RPMI8226 (cell line): ENCODE measurements around the gene LGALS14.
"Not testable (repeated sequence)": the region's sequence is repeated elsewhere in the genome, so short reads cannot be mapped to it uniquely, and the experiment has no call there.

ENCODE experiments used
- DNase-seq: peaks from one replicate; pipeline ENCODE4 v3.0.0-alpha.2; 2015

LGALS14 gene

DNA sequence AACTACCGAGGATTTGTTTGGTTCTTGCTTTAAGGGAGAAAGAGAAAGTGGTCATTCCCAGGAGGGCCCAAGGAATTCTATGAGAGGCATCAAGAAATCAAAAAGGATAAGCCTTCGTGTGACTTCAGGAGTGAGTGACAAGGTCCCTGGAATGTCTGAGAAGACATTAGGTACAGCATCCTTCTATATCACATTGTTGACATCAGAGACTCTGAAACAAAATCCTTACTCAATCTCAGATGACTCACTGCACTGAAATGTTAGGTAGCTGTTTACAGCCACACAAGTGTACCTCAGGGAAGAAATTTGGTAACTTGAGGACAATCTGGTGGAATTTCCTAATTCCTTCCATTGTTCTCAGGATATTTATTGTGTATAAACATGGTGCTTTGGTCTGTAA, 7.9 kb upstream of the LGALS14 start:
- DNase-seq, result no peak

DNA sequence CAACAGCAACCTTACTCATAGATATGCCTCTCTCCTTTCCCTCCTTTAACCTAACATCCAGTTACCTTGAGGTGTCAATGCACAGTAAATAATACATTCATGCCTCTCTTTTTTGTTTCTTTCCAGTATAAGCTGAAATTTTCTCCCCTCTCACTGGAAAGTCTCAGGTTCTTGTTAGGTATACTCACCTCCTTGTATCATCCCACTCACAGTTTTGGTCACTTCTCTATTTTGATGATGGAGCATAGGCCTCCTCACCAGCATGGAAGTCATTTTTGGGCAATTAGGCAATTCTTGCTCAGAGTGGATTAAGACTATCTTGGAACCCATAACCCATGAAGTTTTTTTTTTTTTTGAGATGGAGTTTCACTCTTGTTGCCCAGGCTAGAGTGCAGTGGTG, 5.7 kb upstream of the LGALS14 start:
- DNase-seq, result no peak

DNA sequence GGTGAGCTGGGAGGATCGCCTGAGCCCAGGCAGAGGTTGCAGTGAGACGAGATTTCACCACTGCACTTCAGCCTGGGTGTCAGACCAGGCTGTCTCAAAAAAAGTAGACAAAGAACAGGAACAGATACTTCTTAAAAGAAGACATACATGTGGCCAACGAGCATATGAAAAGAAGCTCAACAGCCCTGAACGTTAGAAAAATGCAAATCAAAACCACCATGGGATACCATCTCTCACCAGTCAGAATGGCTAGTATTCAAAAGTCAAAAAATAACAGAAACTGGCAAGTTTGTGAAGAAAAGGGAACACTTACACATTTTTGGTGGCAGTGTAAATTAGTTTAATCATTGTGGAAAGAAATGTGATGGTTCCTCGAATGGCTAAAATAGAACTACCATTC, 3.0 kb upstream of the LGALS14 start:
- DNase-seq, result no peak

DNA sequence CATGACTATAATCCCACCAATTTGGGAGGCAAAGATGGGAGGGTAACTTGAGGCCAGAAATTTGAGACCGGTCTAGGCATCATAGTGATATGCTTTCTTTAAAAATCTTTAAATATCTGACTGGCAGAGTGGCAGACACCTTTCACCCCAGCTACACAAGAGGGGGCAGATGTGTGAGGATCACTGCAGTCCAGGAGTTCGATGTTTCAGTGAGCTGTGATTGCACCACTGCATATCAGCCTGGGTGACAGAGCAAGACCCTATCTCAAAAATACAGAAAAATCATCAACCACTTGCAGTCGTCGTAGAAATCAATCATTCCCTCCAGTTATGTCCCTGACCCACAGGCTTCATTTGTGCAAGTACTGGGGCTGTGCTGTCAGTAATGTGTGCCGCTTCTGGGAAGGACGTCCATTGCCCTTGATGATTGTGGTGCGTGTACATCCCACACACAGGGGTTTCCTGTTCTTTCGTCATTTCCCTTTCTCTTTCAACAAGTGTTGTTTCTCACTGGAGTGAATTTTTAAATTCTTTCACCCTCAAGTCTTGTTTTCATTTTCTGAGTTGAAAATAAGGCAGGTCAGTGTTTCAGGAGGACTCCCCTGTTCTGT, 1.4 kb downstream of the LGALS14 start:
- DNase-seq, result no peak

DNA sequence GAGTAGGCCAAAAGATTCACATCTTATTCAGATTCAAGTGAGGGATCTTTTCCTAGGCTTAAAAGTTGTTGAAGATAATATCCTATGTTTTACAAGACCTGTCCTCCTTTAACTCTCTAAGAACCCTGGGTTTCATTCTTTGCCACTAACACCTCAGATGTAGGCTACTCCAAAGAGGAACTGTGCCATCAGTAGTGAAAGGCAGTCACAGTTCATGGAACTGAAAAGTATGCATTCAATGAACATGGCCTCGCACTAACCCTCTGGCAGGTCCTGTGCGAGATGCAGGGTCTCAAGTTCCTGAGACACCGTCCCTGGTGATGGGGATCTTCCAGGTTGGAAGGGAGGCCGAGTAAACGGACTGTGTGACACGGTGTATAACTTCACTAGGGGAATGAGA, 4.3 kb downstream of the LGALS14 start:
- DNase-seq, result no peak

DNA sequence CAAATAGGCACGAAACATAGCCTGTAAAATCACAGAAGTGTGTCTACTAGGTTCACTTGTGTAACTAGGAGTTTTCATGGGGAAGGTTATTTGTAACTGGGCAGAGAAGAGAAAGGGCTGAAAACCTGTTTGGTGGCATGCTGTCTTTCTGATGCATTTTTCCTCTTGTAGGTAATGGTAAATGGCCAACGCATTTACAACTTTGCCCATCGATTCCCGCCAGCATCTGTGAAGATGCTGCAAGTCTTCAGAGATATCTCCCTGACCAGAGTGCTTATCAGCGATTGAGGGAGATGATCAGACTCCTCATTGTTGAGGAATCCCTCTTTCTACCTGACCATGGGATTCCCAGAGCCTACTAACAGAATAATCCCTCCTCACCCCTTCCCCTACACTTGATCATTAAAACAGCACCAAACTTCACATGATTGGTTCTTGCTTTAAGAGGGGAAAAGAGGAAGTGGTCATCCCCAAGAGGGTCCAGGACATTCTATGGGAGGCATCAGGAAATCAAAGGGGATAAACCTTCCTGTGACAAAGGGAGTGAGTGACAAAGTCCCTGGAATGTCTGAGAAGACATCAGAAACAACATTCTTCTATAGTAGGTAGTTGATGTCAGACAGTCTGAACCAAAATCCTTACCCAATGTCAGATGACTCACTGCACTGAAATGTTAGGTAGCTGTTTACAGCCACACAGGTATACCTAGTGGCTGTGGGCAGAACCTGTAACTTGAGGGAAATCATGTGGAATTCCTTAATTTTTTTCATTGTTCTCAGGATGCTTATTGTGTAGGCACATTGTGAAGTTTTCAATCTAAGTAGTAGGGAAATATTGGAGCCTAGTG, 5.0 kb downstream of the LGALS14 start:
- DNase-seq, result no peak

DNA sequence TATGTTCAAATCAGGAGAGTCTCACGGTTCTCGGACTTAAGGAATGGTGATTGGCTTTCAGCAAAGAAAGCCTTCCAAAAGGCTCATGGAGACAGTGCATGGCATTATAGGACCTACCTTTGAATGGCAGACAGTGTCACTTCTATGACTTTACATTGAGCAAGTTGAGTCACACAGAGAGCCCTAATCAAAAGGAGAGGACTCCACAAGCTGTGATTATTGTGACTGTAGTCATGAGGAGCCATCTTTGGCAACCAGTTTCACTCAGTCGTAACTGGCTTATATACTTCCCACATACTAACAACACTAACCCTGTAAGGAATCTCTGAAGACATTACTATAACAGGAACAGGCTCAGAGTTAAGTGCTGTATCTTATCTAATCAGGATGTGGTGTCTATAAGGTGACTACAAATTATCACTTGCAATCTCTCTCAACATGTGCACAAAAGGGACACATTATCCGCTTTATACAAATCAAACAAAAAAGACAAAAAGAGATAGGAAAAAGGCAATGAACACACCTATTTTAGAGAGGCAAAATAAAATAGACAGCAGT, 6.1 kb downstream of the LGALS14 start:
- DNase-seq, result no peak

DNA sequence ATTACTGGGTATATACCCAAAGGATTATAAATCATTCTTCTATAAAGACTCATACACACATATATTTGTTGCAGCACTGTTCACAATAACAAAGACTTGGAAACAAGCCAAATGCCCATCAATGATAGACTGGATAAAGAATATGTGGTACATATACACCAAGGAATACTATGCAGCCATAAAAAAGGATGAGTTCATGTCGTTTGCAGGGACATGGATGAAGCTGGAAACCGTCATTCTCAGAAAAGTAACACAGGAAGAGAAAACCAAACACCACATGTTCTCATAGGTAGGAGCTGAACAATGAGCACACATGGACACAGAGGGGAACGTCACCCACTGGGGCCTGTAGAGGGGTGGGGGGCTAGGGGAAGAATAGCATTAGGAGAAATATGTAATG, 15.9 kb downstream of the LGALS14 start:
- not testable (repeated sequence) for DNase-seq

DNA sequence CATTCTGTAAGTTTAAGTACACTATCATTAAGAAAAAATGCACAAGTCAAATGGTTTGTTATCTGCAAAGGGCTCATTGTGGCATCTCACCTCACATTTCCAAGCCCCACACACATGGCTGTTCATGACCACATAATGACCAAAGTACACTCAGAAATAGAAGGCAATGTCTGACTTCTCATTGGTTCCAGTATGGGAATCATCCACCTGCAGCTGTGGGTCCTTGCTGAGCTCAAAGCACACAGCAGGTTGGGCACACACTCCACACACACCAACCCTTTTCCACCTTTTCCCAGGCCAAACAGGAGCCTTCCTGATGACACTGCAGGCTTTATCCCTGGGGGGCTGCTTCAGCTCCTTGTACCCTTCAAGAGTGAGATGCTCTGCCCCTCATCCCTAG, 21.7 kb downstream of the LGALS14 start:
- no peak for DNase-seq

DNA sequence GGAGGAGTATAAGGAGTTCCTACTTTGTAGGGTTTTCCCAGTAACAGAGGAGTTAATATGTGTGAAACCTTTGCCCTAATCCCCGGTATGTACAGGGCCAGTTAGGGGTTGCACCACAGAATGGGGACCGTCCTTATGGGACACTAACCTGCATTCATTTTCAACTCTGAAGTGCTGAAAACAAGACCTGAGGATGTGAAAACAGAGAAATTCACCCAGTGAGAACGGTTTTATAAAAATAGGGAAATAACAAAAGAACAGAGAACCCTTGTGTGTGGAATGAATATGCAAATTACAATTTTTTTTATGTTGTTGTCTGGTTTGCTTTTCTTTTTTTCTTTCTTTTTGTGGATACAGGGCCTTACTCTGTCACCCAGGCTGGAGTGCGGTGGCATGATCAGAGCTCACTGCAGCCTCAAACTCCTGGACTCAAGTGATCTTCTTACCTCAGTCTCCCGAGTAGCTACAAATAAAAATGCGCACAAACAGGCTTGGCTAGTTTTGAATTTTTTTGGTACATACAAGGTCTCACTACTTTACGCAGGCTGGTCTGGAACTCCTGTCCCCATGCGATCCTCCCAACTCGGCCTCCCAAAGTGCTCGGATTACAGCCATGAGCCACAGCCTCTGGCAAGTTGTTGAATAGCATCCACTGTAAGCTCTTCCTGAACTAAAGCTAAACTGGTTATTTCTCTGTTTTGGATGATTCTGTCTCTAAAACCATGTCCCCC, 23.0 kb downstream of the LGALS14 start:
- DNase-seq, result no peak

DNA sequence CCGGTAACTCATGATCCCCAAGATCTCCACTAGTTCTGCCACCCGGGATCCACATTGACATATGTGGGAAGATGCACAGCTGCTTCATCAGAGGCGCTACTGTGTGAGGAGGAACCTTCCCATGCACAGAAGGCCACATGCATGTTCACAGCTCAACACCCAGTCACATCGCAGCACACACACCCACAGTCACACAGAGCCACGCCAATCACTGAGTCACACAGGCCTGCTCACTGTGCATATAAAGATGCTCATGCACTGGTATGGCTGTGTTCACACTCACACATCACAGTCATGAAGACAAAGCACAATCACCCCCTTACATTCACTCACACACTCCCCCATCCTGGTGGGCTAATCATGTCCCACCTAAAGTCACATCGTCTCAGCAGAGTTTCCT, 23.8 kb downstream of the LGALS14 start:
- no peak for DNase-seq

DNA sequence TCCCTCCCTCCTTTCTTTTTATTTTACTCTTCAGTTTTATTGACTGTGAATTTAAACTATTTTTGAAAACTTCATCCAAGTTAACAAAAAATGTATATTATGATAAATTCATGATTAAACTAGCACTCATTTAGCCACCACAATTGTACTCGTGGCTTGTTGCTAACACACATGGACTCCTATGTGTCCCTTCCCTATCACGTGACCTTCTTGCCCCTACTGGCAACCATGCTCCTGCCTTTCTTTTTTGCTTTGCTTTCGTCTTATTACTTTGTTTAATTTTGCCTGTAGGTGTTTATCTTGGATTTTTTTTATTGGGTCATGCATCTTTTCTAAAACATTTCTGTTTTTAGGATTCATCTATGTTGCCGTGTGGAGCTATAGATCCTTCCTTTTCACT, 25.3 kb downstream of the LGALS14 start:
- DNase-seq, result no peak

DNA sequence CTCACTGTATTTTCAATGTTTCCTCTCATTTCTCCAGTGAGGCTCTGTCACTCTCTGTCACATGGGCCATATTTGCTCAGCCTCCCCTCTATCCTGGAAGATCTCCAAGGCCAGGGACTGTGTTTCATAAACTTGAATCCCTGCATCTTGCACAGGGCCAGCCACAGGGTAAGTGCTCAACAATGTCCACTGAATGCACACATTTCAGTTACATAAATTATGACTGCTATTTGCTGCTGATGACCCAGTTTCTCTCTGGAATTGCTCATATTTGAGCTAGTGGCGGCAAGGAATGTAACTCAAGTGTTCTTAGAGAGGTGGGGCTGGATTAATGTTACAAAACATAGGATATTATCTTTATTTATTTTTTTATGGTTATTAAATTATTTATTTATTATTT, 27.4 kb downstream of the LGALS14 start:
- no peak for DNase-seq

DNA sequence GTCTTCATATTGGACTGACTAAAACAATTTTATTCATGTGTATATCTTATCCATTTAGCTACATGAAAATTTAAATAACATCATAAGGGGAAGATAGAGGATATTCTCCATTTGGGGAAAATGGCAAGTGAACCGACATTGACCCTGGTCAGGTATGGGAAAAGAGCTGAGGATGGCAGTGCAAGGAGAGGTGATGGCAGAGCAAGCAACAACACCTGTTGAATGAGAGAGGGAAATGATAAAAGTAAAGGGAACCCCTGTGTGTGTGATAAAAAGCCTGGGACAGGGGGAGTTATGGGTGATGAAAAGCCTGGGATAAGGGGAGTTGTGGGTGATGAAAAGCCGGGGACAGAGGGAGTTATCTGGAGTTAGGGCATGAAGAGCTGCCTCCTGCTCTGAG, 29.6 kb downstream of the LGALS14 start:
- no peak for DNase-seq

DNA sequence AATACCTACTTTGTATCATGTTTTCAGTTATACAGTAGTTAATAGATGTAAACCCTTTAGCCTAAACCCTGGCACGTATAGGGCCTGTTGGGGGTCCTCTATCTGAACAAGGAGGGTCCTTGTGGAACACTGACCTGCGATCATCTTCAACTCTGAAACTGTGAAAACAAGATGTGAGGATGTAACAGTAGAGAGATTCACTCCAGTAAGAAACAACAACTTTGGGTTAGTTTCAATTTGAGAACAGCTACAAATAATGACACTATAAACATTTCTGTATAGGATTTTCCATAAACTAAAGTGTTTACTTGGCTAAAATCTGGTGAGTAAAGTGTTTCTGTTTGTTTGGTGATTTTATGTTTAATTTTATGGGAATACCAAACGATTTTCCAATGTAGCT, 31.4 kb downstream of the LGALS14 start:
- no peak for DNase-seq

DNA sequence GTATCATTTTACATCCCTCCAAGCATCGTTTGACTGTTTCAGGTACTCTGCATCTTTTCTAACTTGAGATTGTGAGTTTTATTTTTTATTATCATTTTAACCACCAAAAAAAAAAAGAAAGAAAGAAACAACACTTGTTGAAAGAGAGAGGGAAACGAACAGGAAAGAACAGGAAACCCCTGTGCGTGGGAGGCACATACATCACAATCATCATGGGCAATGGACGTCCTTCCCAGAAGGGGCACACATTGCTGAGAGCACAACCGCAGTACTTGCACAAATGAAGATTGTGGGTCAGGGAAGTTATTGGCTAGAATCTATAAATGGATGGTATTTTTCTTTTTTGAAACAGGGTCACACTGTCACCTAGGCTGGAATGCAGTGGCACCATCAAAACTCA, 31.8 kb downstream of the LGALS14 start:
- no peak for DNase-seq

DNA sequence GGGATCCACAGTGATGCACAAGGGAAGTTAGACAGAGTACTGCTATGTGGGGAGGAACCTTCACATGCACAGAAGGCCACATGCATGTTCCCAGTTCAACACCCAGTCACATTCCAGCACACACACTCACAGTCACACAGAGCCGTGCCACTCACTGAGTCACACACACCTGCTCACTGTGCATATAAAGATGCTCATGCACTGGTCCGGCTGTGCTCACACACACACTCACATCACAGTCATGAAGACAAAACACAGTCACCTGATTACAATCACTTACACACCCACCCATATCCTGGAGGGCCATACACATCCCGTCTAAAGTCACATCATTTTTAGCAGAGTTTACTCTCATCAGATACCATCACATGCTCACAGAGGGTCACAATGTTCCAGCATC, 33.1 kb downstream of the LGALS14 start:
- no peak for DNase-seq

DNA sequence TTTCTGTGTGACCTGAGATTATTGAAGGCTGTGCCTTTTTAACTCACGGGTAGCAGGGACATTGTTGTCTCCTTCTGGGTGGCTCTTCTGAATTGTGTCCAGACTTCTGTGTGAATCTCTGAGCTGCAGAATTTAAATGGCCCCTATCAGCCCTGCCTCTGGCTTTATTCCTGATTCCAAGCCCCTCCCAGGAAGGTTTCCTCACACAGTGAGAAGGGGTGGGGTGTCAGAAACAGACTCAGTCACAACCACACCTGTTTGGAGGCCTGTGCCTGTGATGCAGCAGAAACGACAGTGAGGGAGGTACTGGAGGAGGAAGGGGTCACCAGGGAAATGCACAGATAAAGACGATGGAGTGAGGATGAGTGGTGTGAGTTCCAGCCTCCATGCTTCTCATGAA, 33.6 kb downstream of the LGALS14 start, which contains the start of gene CLC:
CLC (minus strand) TSS at position 139 of the 400 bp plus-strand sequence; CDS start at position 62, 77 bp downstream.
- no peak for DNase-seq

DNA sequence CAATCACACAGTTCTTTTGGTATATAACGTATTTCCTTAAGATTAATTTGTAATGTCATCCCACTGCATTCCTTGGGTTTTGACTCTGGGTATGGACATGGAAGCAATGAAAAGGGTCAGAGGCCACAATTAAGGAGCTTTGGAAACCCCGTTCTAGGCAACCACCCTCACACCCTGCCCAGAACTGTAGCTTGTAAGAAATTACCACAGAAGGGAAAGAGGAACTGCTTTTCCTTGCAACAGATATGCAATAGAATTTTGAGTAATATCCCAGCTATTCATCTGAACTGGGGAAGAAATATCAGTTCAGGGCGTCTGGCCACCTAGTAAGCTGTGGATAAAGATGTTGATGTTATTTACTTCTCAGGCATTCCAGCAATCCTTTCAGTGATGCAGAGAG, 34.5 kb downstream of the LGALS14 start:
- no peak for DNase-seq

DNA sequence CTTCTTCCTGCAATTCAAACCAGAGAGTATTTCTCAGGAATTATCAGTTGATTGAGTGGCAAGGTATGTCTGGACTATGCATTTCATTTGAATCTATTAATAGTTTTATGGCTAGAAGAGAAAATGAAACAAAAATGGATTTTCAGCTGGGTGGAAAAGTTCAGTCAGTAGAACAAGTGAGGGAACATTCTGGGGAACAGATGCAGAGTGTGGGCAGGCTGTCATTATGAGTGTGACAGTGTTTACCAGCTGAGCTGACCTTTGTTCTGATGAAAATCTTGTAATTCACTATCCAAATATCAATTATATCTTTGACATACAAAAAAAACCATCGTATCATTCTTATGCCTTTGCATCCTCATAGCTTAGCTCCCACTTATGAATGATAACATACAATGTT, 36.1 kb downstream of the LGALS14 start:
- DNase-seq, result no peak

DNA sequence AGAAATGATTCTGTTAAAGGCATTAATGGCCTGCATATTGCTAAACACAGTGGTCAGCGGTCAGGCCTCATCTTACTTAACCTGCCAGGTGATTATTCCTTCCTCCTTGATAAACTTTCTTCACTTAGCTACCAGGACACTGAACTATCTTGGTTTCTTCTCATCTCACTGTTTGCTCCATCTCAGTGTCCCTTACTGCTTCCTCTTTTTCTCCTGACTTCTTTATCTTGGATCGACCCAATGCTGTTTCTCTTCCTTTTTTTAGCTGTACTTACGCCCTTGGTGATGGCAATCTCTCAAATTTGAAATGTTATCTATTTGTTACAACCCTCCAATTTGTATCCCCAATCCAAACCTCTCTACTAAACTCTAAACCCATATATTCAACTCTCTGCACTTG, 41.4 kb downstream of the LGALS14 start:
- no peak for DNase-seq

DNA sequence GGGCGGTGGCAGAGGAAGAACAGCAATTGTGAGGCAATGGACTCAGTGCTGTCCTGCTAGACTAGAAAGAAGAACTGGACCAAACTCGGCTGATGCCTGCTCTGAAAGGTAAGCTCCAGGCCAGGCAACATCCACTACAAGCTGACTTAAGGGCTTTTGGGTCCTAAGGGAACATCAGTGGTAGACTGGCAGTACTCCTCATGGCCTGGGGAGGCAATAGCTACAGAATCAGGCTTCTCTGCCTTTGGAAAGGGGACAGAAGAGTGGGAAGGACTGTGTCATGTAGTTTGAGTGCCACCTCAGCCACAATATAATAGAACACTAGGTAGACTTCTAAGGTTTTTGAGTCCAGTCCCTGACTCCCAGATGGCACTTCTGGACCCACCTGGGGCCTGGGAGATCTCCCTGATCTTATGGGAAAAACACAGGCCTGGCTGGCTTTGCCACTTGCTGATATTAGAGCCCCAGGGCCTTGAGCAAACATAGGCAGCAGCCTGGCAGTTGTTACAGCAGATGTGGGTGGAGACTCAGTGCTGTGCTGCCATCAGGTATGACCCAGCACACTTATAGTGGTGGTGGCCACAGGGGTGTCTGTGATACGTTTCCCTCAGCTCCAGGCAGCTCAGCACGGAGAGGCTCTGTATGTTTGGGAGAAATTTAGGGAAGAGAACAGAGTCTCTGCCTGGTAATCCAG, 42.7 kb downstream of the LGALS14 start:
- DNase-seq, result no peak

DNA sequence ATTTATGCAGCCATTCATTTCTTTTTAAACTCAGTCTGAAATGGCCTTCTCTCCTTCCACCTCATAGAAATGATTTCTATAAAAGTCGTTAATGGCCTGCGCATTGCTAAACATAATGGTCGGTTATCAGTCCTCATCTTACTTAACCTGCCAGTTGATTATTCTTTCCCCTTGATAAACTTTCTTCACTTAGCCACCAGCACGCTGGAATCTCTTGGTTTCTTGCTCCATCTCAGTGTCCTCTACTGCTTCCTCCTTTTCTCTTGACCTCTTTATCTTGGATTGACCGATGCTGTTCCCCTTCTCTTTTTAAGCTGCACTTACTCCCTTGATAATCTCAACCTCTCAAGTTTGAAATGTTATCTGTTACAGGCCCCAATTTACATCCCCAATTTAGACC, 45.7 kb downstream of the LGALS14 start:
- DNase-seq, result no peak
